Measurements from ENCODE around the gene PROM2.

The PROM2 gene

DNA sequence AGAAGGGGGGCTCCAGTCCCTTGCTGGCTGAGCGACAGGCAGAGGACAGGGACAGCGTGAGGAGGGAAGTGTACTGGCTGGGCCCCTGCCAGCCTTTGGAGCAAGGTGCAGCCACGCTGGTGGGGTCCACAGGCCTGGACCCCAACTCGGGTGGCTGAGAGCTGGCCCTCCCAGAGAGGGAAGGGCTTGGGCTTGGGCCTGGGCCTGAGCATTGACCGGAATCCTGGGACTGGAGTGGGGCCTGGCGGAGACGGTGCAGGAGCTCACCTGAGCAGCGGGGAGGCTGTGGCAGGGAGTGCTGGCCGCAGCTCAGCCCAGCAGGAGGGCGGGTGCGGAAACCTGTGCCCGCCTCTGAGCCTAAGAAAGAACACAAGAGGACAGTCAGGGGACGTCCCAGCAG is 50.8 kb downstream of the PROM2 start:
- DNase-seq = no peak

DNA sequence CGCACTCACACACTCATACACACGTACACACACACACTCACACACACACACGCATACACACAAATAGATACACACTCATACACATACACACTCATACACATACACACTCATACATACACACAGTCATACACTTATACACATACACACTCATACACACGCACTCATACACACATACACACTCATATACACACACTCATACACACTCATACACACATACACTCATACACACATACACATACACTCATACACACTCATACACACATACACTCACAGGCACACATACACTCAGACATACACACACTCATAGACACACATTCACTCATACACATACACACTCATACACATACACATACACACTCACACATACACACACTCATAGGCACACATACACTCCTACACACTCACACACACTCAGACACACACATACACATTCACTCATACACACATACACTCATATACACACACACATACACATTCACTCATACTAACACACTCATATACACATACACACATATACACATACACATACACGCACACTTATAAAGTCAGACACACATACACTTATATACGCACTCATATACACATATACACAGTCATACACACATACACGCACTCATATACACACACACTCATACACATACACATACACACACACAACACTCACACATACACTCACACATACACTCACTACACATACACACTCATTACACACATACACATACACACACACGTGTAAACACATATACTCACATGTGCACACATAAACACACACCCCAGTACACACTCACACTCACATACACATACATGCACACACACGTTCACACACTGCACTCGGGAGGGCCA is 51.6 kb downstream of the PROM2 start:
- DNase-seq = no peak

DNA sequence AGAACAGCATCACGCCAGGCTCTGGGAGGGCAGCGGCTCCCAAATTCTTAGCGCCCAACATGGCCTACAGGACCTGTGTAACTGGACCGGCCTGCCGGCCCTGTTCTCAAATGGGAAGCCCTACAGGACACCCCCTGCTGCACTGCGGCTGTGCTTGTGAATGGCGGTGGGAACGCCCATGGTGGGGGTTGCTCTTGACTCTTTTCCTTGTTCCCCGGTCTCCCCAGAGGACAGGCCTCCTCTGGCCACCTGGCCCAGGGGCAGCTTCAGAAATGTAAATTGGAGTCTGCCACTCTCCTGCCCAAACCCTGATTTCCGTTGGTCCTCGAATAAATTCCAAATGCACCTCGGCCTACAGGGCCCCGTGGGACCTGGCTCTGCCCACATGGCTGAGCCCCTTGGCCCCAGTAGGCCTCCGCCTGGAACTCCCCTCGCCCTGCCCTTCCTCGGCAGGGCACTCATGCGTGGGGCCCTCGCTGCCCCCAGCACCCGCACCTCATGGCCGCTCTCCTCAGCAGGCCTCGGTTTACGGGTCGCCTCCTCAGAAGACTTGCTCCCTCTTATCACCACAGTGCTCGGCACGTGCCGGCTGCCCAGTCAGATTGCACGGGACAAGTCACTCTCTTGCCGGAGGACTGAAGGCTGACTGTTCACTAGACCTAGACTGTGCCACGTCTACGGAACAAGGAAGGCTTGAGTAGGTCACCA is 52.3 kb downstream of the PROM2 start:
- no peak for DNase-seq

DNA sequence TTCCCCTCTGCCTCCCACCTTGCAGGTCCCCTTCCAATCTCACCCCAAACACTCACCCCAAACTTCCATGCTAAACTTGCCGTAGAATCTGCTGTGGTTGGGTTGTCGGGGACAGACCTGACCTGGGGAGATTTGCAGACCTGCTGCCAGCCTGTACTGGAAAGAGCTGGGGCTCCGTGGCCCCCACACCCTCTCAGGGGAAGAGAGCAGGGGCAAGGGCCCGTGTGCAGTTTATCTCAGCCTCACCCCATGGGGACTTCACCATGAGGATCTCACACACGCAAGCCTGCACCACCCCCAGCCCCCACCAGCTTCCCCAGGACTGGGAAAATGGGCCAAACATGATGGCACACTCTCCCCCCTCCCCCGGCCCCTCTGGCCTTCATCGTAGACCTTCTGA is 53.6 kb downstream of the PROM2 start:
- DNase-seq = no peak

DNA sequence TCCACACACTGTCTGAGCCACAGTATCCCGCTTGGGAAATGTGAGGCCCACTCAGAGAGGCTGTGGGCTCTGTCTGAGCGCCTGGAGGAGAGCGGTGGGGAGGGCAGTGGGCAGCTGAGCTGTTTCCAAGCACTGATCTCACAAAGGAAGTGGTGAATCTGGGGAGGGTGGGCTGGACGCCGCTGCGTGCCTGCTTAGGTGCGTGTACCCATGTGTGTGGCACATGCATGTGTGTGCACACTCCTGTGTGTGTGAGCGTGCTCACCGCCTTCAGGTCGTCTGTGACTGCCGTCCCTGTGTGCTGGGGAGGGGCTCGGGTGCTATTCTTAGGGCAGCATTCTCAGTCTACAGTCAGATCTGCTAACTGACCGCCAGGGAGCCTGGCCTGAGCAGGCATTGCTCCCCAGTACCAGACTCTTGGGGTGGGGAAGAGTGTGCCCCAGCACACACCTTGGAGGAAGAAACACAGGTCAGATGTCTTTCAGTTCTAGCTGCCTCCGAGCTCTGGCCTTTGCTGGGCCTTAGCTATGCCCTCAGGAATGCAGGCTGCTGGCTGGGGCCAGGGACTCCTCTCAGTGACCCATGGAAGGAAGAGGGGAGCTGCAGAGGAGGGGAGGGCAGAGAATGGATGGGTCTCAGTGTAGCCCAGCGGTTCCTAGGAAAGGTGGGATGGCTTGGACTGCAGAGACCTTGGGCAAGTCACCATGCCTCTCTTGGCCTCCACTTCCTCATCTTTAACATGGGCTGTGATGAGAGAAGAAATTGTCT is 54.3 kb downstream of the PROM2 start:
- no peak for DNase-seq

DNA sequence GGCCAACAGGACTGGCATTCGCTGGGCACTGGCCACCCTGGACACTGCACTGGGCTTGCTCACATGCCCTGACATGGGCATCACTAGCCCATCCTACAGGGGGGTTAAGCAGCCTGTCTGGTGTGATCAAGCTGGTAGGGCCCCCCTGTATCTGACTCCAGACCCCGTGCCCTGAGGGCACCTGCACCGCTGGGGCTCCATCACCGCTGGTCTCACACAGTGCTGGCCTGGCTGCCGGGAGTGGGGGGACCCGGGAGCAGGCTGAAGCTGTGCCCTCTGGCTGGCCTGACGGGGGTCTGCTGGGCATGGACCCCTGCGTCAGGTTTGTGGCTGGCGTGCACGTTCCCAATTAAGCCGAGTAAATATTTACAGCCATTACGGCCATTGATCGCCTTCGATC is 55.2 kb downstream of the PROM2 start:
- DNase-seq = no peak

DNA sequence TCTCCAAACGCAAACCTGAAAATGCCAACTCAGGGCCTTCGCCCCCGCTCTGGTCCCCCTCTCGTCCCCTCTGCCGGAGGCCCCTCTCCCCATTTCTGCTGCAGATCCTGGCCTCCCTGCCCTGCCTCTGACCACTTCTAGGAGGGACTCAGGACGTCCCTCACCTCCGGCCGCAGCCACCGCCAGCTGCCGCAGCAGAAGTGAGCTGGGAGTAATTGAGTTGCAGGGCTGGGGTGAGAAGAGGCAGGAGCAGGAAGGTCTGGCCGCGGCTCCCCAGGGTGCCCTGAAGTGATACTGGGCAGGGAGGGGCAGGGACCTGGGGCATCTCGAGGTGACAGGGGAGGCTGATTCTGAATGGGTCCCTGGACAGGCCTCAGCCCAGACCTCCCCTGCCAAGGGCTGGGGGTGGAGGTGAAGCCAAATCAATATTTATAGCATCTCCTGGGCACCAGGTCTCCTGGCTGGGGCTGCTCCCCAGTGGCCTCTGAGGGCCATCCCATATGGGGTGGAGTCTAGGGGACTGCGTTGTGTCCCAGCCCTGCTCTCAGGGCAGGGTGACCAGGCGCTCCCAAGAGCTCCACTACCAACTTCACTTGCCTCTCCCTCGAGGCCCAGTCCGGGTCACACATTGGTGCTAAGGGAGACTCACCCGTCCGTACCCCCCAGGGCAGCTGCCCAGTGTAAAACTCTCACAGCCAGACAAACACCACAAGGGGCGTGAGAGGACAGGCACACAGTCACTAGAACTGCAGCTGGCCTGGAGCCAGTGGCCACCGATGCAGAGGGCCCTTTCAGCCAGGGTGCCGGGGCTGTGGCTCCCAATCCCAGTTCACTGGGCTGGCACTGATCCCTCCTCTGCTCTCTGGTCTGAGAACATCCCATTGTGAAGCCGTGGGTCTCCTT is 55.9 kb downstream of the PROM2 start:
- DNase-seq = no peak

DNA sequence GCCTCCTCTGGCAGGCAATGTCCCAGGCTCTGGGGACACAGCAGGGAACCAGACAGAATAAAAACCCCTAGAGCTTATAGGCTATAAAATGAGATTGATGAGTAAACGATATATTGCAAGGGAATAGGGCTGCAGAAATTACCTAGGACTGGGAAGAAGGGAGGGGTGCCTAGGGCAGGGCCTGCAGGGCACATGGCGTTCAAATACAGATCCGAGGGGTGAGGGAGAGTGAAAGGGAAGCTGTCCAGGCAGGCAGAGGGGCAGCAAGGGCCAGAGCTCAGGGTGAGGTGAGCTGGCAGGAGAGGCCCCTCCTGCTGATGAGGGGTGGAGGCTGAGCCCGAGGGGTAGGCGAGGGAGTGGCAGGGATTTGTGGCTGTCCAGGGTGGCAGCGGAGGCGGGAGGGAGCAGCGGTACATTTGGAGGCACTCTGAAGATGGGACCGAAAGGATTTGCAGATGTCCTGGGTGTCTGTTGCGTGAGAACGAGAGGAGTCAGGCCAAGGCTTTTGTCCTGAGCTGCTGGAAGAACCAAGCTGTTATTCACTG is 56.6 kb downstream of the PROM2 start:
- no peak for DNase-seq

DNA sequence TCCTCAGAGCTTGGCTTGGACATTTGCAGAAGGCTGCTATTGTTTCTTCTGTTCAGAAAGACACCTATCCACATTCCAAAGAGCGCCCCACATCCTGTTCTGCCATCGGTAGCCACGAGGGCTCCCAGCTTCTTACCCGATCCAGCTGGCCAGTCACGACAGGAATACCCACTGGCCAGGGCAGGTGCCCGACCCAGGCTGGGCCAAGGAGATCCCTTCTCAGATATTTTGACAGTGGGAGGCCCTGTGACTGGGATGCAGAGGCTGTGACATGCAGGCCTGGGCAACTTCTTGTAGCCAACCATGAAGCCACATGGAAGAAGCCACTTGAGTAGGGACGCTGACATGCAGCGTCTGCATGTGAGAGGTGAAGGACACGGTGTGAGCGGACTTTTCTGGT is 57.4 kb downstream of the PROM2 start:
- no peak for DNase-seq

DNA sequence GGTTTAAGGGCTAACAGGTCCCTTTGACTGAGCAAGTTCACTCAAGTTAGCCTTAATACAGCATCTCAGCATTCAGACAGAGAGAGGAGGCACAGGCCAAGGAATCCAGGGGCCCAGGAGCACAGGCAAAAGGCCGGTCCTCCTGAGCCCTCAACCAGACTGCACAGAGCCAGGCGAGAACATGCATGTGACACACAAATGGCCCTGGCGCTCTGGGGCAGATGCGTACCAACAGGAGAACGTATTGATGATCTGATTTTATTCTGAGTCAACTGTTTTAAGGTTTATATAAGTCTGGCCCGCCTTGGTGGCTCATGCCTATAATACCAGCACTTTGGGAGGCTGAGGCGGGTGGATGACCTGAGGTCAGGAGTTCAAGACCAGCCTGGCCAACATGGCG is 57.8 kb downstream of the PROM2 start:
- no peak for DNase-seq

DNA sequence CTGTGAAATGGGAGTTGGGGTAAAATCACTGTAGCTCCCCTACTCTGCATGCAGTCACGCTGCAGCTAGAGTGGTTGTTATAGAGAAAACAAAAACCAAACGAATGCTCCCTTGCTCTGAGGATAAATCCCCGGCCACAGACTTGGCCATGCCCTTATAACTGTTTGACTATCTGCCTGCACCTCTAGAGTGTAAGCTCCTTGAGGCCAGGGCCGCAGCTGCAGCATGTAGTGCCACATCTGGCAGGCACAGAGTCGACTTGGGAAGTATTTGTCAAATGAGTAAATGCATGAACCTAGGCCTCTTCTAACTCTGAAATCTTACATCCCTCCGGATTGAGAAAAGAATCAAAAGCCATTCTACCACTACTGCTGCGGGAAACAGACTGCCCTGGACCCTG is 58.8 kb downstream of the PROM2 start:
- no peak for DNase-seq

DNA sequence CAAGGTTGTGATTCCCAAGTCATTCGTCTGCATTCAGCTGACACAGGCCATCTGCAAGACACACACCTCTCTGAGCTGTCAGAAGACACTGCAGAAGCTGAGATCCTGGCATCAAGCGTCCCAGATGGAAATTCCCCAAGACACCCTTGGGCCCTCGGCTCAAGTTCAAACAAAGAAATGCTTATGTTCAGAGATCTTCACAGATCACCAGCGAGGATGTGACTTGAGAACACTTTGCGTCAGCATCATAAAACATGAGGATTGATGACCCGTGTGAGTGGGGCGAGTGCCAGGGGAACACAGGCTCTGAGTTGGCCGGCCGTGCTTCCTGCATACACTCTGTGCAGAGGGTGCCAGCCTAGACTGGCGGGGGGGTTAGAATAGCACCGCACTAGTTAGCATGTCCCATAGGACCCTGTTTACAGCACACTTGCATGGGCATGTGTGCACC is 59.7 kb downstream of the PROM2 start:
- no peak for DNase-seq

DNA sequence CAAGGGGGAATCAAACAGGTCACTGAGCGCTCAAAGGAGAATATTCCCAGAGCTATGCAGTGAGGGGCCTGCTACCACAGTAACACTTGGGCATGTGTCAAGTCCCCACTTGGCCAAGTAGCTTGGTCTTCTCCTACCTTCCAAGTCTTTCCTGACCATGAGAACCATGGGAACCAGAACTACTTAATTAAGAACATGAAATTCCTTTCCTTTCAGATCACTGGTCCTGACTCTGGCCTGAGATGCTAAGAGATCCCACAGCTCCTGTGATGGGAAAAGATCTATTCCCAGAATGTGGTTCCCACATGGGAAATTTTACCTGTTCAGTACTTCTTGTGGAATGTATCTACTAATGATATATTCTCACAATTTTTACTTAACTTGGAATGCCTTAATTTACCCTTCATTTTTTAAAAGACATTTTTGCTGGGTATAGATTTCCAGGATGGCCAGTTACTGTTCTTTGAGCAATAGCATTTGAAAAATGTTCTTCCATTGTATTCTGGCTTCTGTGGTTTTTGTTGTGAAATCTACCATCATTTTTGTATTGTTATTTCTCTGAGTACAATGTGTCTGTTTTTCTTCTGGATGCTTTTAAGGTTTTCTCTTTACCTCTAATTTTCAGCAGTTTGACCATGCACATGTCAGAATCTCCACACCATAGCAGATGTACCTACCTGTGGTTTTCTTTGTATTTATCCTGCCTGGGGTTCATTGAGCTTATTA is 60.8 kb downstream of the PROM2 start:
- DNase-seq = no peak

DNA sequence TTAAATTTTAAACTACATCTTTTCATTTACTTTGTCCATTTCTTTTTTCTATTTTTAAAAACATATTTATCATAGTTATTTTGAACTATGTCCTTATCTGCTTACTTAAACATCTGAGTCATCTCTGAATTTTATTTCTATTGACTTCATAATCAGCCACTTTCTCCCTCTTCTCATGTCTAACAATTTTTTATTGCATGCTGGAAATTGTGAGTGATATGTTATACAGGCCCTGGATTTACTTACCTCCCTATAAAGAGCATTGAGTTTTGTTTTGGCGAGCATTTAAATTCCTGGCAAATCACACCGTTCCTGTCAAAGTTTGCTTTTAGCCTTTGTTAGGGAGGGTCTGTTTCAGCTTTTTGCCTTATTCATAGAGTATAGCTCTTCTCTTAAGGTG is 62.2 kb downstream of the PROM2 start:
- DNase-seq = no peak

DNA sequence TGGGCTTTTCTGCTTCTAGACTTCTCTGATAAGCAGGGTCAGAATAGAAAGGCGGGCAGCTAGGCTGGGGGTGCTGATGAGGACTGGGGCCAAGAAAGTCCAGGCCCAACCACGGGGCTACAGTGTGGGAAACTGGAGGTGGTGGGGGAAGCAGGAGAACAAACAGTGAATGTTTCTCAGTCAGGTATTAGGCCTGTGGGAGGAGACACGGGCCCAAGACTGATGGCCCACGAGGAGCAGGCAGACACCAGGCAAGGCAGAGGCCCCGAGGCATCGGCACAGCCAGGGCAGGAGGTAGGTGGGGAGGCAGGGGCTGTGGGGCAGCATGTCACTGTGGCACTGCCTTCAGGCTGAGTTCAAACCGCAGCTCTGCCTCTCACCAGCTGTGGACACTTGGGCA is 63.6 kb downstream of the PROM2 start:
- DNase-seq = no peak

Data from NCI-H2107 (cell line).